PC-9 (cell line): ENCODE data around the gene GRIK3. TPM values are rescaled to one million over a fixed set of nuclear protein-coding genes. Genes with fewer than 3 reads are reported as not detected.

Experiments
- BruUV-seq: library from RNA; stranded (reverse); fragments of 400-500 nt; replicated peaks from 2 replicates; lab custom pipeline; 2021; lab: Mats Ljungman, UMichigan
- CTCF ChIA-PET: fragments of 300-600 bp; sonication (Branson Sonifier 250); formaldehyde crosslinking; loops from one replicate; lab custom pipeline; 2022; ENCODE audit warnings: antibody characterized with exemption; lab: Charles Lee
- POLR2A ChIA-PET: fragments of 300-600 bp; sonication (Branson Sonifier 250); formaldehyde crosslinking; loops from one replicate; lab custom pipeline; 2022; ENCODE audit warnings: antibody characterized with exemption; ENCODE audit not compliant: unreplicated experiment; lab: Charles Lee
- DNase-seq, 2 experiments: peaks; one replicate each; pipeline versions ENCODE4 v3.0.0 to v3.0.0-alpha.2; 2015 to 2022; ENCODE audit warnings: mixed read lengths in 1 of 2
- H2AFZ ChIP-seq: fragments of 200-600 bp; sonication (generic); 2 replicates; pipeline ENCODE4 v1.8.1; 2017; ENCODE audit warnings: antibody characterized with exemption
- H3F3A ChIP-seq: fragments of 200-600 bp; sonication (generic); 2 replicates; pipeline ENCODE4 v1.8.1; 2017; ENCODE audit warnings: antibody characterized with exemption, mild to moderate bottlenecking, low read depth; ENCODE audit not compliant: insufficient read depth
- H3K27ac ChIP-seq: fragments of 200-600 bp; sonication (generic); 2 replicates; pipeline ENCODE4 v1.6.1; 2016; ENCODE audit warnings: mixed run types
- H3K27me3 ChIP-seq: fragments of 200-600 bp; sonication (generic); 2 replicates; pipeline ENCODE4 v1.6.1; 2016; ENCODE audit warnings: low read depth, mixed run types; ENCODE audit not compliant: insufficient read depth
- H3K36me3 ChIP-seq: fragments of 200-600 bp; sonication (generic); 2 replicates; pipeline ENCODE4 v1.6.1; 2016; ENCODE audit warnings: low read depth, mixed run types
- H3K4me1 ChIP-seq: fragments of 200-600 bp; sonication (generic); replicated peaks from 2 replicates; pipeline ENCODE4 v1.6.1; 2016; ENCODE audit warnings: mixed run types; ENCODE audit not compliant: insufficient read depth
- H3K4me2 ChIP-seq: fragments of 200-600 bp; sonication (generic); 2 replicates; pipeline ENCODE4 v1.6.1; 2017; ENCODE audit warnings: mixed run types
- H3K4me3 ChIP-seq: fragments of 200-600 bp; sonication (generic); 2 replicates; pipeline ENCODE4 v1.6.1; 2016; ENCODE audit warnings: mixed run types
- H3K79me2 ChIP-seq: fragments of 200-600 bp; sonication (generic); 2 replicates; pipeline ENCODE4 v1.6.1; 2017; ENCODE audit warnings: low read depth, mixed run types
- H3K9me2 ChIP-seq: fragments of 200-600 bp; sonication (generic); 2 replicates; pipeline ENCODE4 v1.8.1; 2017; ENCODE audit warnings: mild to moderate bottlenecking; ENCODE audit not compliant: insufficient read depth
- H3K9me3 ChIP-seq: fragments of 200-600 bp; sonication (generic); 2 replicates; pipeline ENCODE4 v1.8.1; 2016; ENCODE audit warnings: low read depth; ENCODE audit not compliant: insufficient read depth
- H4K20me1 ChIP-seq: fragments of 200-600 bp; sonication (generic); 2 replicates; pipeline ENCODE4 v1.8.1; 2017; ENCODE audit not compliant: insufficient read depth
- EZH2 ChIP-seq: fragments of 200-600 bp; sonication (generic); IDR thresholded peaks from 2 replicates; pipeline ENCODE4 v1.8.0; 2017; ENCODE audit warnings: antibody characterized with exemption, low read depth
- intact Hi-C: fragments of 100-400 bp; cut with micrococcal nuclease; formaldehyde crosslinking; loops from one replicate; pipeline ENCODE4 v1.10.0; 2022; ENCODE audit not compliant: unreplicated experiment
- total RNA-seq: library from RNA; stranded (reverse); gene quantifications from 2 replicates; pipeline ENCODE4 v1.2.3, GENCODE V29; 2021
- TF ChIP-seq, protein P1 (sequence below): fragments of 200-600 bp; sonication (generic); conservative IDR thresholded peaks from 2 replicates; pipeline ENCODE4 v1.6.1; 2017; ENCODE audit warnings: mixed run types, antibody characterized with exemption, mild to moderate bottlenecking, moderate library complexity

Gene GRIK3
- total RNA-seq, 1 experiment from 2014 or later = not detected

DNA sequence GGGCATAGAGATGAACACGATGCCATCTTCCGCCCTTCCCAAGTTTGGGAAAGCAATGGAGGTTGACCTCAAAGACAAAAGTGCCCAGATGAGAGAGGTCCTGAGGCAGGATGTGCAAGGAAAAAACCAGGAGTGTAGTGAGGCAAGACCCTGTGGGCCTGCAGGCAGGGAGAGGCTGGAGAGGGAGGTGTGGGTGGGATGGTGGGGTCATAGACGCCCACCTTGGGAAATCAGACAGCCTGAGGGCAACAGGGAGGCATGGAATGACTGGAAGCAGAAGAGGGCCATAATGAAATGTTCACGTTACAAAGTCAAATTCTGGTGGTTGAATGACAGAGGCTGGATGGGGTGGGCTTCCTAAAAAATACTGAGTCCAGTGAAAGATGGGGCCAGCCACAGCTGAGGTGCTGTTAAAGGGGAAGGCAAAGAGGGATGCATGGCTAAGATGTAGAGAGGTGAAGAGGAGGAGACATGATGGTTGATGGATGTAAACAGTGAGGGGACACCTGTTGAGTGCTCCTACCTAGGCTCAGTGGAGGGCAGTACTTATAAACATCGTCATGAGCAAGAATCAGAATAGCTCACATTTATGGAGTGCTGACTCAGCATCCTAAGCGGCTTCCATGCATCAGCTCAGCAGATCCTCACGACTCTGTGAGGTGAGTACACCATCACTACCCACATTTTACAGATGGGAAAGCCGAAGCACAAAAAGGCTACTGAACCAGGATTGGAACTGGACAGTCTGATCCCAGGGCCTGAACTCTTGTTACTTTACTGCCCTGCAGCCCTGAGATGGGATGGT, 42.0 kb downstream of the GRIK3 start:
- no peaks in the 10 kb centered on the region for H4K20me1 ChIP-seq
- POLR2A ChIA-PET = interaction anchor here (0.6 kb wide), 1 partner anchor 25 kb away, joined by 3 read pairs; no protein-coding TSS in a partner anchor
- no TSS peak for BruUV-seq
- H3K27me3 ChIP-seq = peaks cover 64% of the 10 kb centered on the region
- H3K79me2 ChIP-seq = no peaks in the 10 kb centered on the region
- H3F3A ChIP-seq = no peaks in the 10 kb centered on the region
- no peak overlapping the region for H3K27ac ChIP-seq
- DNase-seq = no peak
- H3K9me2 ChIP-seq = no peaks in the 10 kb centered on the region
- H3K9me3 ChIP-seq = no peaks in the 10 kb centered on the region
- CTCF ChIA-PET = no interaction called here
- H3K36me3 ChIP-seq = no peaks in the 10 kb centered on the region
- no peak overlapping the region for H3K4me2 ChIP-seq
- no peak for TF ChIP-seq EZH2
- TF ChIP-seq, protein P1, sequence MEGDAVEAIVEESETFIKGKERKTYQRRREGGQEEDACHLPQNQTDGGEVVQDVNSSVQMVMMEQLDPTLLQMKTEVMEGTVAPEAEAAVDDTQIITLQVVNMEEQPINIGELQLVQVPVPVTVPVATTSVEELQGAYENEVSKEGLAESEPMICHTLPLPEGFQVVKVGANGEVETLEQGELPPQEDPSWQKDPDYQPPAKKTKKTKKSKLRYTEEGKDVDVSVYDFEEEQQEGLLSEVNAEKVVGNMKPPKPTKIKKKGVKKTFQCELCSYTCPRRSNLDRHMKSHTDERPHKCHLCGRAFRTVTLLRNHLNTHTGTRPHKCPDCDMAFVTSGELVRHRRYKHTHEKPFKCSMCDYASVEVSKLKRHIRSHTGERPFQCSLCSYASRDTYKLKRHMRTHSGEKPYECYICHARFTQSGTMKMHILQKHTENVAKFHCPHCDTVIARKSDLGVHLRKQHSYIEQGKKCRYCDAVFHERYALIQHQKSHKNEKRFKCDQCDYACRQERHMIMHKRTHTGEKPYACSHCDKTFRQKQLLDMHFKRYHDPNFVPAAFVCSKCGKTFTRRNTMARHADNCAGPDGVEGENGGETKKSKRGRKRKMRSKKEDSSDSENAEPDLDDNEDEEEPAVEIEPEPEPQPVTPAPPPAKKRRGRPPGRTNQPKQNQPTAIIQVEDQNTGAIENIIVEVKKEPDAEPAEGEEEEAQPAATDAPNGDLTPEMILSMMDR = no peak
- H3K4me1 ChIP-seq = no peaks in the 10 kb centered on the region
- intact Hi-C loops = no loop called here
- no peak overlapping the region for H3K4me3 ChIP-seq
- H2AFZ ChIP-seq = no peak overlapping the region

- ChIA-PET POLR2A (interaction anchor here (0.6 kb wide), 1 partner anchor 26 kb away, joined by 3 read pairs; no protein-coding TSS in a partner anchor), CTCF (no interaction called here)
- Histone ChIP-seq H3K4me3 (no peak overlapping the region), H2AFZ (no peak overlapping the region), H3K4me2 (no peak overlapping the region), H3K4me1 (no peaks in the 10 kb centered on the region), H3K27ac (no peak overlapping the region), H3K9me2 (no peaks in the 10 kb centered on the region), H3K9me3 (no peaks in the 10 kb centered on the region), H3K27me3 (peaks cover 62% of the 10 kb centered on the region), H4K20me1 (no peaks in the 10 kb centered on the region), H3F3A (no peaks in the 10 kb centered on the region), H3K79me2 (no peaks in the 10 kb centered on the region), H3K36me3 (no peaks in the 10 kb centered on the region)
- TF ChIP-seq EZH2 = no peak
- TF ChIP-seq, protein P1 = no peak
- intact Hi-C loops = no loop called here
- BruUV-seq = no TSS peak
- no peak for DNase-seq
Observed at GRCh38 chr1:36991551-36991950, 42.8 kb downstream of the GRIK3 start.

DNA sequence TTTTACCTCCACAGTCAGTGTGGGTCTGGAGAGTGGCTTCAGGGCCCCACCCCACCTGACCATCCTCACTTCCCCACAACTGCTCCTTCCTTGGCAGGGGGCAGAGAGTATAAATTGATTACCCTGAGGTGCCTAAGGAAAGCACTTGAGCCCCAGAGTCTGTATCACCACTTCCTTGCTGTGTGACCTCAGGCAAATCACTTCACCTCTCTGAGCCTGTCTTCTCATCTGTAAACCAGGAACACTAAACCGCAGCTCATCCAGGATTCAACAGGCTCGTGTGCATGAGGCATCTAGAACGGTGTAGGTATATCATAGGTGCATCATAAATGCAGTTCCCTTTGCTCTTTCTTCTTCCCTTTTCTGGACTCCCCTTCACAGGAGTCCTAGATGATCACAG, 43.4 kb downstream of the GRIK3 start:
- Histone ChIP-seq H3K4me2 (no peak overlapping the region), H3K27me3 (peaks cover 62% of the 10 kb centered on the region), H3K9me3 (no peaks in the 10 kb centered on the region), H3K79me2 (no peaks in the 10 kb centered on the region), H3K27ac (no peak overlapping the region), H3K4me1 (no peaks in the 10 kb centered on the region), H3K9me2 (no peaks in the 10 kb centered on the region), H2AFZ (no peak overlapping the region), H3F3A (no peaks in the 10 kb centered on the region), H3K4me3 (no peak overlapping the region), H4K20me1 (no peaks in the 10 kb centered on the region), H3K36me3 (no peaks in the 10 kb centered on the region)
- DNase-seq = no peak
- TF ChIP-seq, protein P1 = no peak
- TF ChIP-seq EZH2 = no peak
- ChIA-PET CTCF (no interaction called here), POLR2A (no interaction called here)
- intact Hi-C loops = no loop called here
- no TSS peak for BruUV-seq
